ENCODE data around the gene CDH5.

CDH5 gene

DNA sequence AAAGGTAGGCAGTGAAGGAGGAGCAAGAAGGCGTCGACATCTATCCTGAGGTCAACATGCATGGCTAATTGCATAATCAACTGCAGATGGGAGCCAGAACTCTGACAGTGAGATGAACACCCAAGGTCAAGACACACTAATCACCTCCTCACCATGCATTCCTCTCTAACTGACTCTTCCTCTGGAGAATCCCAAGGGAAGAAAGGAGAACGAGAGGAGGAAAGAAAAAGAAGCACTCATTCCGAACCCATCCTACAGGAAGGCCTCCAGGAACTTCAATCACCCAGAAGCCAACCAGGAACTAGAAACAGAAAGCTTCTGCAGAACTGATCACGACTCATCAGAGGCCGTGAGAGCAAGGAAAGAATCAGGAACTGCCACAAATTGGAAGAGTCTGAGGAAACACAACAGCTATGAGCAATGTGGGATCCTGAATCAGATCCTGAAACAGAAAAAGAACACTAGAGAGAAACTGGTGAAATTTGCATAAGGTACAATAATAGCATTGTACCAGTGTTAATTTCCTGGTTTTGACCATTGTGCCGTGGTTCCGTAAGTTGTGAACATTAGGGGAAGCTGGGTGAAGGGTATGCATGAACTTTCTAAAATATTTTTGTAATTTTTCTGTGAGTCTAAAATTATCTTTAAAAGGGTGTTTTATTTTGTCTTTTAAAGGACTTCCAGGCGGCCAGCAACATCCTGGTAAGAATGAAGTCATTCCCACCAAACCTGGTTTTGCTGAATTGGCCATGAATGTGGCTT lies 50.6 kb downstream of the CDH5 start:
- DNase-seq (ENCODE audit: low read depth in 2 of 2): no peak

DNA sequence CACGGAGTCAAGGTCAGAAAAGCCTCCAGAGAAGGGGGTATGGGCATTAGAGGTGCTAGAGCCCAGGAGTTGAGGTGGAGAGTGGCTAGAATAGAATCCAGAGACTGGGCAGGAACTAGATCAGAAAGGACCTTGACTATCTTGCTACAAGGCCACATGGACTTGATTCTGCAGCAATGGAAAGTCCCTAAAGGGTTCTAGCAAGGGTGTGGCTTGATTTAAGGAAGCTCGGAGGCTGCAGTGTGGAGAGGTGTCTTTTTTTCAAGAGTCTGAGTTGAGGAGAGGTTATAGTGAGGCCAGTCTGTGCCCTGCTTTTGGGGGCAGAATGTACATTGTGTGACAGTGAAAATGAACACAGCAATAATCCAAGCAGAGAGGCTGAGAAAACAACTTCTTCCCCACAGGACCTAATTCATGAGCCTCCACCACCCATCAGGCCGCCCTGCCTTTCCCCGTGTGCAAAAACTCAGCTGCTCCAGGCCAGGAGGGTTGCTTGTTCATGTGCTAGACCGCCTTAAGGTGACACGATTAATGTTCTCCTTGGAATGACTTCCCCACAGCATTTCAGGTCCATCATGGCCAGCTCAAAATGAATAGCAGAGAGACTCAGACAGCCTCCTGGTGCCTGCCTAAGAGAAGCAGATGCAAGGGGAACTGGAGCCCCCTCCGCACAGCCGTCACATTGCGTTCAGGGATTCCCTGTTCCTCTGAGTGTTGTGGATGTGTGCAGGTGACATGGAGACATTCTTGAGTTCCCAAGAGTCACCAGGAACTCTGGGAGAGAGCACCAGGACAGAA lies 51.9 kb downstream of the CDH5 start:
- no peak for DNase-seq (ENCODE audit: low read depth in 2 of 2)

GRCh38 chr16:66419527-66419926 lies 53.0 kb downstream of the CDH5 start:
- DNase-seq (ENCODE audit: low read depth in 2 of 2): no peak

GRCh38 chr16:66420396-66420795 lies 53.9 kb downstream of the CDH5 start:
- no peak for DNase-seq (ENCODE audit: low read depth in 2 of 2)

DNA sequence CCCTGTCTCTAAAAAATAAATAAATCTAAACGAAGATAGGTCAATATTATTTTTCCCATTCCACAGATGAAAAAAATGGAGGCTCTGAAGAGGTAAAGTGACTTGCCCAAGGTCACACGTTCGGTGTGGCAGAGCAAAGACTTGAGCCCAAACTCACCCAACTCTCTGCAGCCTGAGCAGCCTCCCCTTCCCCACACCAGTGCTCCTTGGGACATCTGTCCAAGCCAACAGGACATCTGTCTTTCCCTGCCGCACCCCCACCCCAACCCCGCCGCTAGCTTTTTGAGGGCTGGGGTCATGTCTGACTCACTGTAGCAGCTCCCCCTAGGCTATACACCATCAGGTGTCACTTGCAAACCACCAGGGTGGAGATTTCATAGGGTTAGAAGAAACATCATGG lies 55.4 kb downstream of the CDH5 start:
- DNase-seq (ENCODE audit: low read depth in 2 of 2): no peak

- DNase-seq (ENCODE audit: low read depth in 2 of 2): no peak
Measured at GRCh38 chr16:66422366-66422765, 55.9 kb downstream of the CDH5 start.

GRCh38 chr16:66423177-66423576 lies 56.7 kb downstream of the CDH5 start:
- no peak for DNase-seq (ENCODE audit: low read depth in 2 of 2)

- no peak for DNase-seq (ENCODE audit: low read depth in 2 of 2)
Measured at GRCh38 chr16:66425651-66426050, 59.2 kb downstream of the CDH5 start.

GRCh38 chr16:66426112-66427035 lies 59.9 kb downstream of the CDH5 start:
- no peak for DNase-seq (ENCODE audit: low read depth in 2 of 2)

DNA sequence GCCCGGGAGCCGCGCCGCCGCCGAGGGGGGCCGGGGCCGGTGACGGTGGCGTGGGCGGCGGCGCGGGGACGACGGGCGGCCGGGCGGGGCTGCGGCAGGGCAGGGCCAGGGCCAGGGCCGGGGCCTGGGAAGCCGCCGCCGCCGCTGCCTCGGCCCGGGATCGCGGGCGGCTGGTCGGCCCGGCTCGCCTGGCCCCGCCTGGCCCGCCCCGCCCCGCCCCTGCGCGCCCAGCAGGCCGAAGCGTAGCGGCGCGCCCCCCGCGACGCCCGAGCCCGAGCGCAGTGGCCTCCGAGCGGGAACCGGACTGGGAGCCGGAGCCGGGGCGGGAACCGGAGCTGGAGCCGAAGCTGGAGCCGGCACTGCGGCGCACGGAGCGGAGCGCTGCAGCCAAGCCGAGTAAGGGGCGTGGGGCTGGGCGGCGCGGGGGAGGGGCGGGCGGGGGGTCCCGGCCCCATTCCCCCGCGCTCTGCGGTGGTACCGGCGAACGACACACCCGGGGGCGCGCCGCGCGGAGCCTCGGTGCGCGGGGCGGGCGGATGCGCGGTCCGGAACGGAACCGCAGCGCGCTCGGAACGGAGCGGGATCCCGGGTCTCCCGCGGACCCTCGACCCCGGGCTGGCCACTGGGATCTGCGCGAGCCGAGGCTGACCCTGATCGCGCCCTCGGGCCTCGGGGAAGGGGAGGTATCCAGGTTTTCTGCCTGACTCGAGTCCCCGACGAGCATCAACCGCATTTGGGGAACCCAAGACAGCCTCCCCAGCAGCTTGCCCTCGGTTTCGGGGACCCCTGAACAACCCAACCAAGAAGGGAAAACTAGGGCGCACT lies 60.8 kb downstream of the CDH5 start, which contains the start of gene BEAN1:
BEAN1 (plus strand) TSS at position 260 of the 825 bp plus-strand sequence. CDS start 10,382 bp downstream, outside the sequence.
- DNase-seq (ENCODE audit: low read depth in 2 of 2): no peak

DNA sequence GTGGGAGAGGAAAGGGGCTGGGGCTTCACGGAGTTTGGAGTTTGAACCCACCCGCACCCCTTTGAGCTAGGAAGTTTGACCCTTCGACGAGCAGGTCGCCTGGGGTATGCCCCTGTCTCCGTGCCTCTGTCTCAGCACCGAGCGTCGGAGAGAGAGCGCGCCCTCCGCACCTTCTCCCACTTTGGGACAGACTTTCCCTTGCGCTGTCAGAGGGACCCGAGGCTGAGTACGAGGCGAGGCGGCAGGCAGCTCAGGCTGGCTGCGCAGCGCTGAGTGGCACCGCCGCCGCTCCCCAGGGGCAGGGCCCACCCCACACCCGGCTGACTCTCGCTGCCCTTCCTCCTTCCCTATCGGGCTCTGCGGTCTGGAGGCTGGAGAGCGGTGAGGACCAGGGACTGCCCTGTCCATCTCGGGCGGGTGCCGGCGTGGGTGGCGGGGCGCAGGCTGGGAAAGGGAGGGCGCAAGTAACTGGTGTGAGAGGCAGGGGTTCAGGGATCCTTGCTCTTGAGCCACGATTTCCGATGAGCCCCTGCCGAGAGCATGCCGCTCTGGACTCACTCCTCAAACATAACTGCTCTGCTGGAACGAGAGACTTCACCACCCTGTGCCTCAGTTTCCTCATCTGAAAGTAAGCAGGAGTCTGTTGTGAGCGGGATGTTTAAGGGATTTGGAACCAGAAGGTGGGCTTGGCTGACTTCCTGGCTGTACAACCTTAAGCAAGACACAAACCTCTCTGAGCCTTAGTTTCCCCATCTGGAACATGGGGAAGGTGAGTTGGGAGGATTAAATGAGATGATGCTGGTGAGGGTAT lies 61.6 kb downstream of the CDH5 start:
- DNase-seq (ENCODE audit: low read depth in 2 of 2): no peak

GRCh38 chr16:66428682-66429251 lies 62.3 kb downstream of the CDH5 start:
- DNase-seq (ENCODE audit: low read depth in 2 of 2): no peak

DNA sequence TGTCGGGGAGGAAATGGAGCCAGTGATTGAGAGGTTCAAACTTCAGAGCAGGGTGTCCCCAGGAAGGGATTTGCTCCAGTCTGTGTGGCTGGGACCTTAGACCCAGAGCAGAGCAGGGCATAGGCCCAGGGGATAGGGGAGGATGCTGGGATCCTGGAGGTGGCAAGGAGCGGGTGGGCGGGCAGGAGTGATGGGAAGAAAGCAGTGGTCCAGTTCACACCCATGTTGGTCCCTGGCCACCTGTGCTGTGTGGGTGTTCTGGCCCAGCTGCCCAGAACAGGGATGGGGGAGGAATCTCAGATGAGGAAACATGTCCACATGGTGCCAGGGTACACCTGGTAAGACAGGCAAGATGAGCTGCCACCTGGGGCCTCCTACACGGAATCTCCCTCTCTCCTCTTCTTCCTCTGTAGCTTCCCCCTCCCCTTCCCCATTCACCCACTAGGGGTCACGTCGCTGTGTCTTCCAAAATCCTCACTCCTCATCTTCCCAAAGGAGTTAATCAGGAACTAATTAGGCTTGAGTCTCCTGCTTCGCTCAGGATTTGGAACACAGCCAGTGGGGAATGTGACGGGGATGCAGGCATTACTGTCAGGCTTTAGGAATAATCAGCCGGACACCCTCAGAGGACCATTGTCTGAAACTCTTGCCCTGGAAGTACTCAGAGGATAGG lies 62.9 kb downstream of the CDH5 start:
- DNase-seq (ENCODE audit: low read depth in 2 of 2): no peak

DNA sequence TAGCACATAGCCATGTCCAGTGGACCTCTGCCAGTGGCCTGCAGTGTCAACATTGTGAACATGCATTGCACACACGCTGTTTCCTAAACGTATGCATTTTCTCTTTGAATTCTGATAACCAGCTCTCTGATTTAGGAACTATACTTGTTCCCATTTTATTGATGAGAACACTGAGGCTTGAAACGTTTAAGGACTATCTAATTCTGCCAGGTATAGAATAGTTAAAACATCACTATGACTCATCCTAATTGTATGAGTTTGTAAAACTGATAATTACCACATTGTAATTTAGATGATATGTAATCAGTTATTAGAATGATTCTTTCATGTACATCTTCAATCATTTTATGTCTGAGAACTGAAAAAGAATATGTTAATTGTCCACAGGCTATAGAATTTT lies 63.7 kb downstream of the CDH5 start:
- DNase-seq (ENCODE audit: low read depth in 2 of 2): no peak

GRCh38 chr16:66431760-66432159 lies 65.3 kb downstream of the CDH5 start:
- DNase-seq (ENCODE audit: low read depth in 2 of 2): no peak

GRCh38 chr16:66432429-66432828 lies 65.9 kb downstream of the CDH5 start:
- DNase-seq (ENCODE audit: low read depth in 2 of 2): no peak

DNA sequence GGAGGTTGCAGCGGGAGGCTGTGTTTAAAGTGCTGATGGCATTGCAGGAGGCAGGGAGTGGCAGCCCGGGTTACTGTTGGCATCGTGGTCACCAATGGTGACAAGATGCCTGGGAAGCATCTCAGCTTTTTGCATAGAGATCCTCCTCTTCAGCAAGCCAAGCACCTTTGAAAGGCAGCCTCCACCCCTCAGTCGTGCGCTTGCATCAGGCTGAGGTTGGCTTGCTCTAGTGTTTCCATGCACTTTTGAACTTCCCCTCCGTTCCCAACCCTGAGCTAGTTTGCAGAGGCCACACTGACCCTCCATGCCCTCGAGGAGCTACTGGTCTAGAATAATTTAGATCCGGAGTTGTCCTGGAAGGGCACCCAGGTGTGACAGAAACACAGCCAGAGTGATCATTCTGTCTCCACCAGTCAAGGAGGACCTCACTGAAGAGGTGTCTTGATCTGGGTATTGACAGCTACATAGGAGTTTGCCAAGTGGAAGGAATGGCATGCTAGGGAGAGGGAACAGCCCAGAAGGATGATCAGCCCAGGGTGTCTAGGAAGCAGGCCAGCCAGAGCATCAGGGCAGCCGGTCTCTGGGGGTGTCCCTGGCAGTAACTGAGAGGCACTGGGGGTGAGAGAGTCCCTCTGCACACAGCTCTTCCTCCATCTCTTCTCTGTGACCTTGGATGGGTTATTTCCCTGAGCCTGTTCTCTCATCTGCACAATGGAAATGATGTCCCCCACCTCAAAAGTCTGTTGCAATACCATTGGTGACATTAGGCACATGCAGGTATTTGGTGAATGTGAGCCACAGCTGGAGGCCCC lies 68.3 kb downstream of the CDH5 start:
- DNase-seq (ENCODE audit: low read depth in 2 of 2): no peak

DNA sequence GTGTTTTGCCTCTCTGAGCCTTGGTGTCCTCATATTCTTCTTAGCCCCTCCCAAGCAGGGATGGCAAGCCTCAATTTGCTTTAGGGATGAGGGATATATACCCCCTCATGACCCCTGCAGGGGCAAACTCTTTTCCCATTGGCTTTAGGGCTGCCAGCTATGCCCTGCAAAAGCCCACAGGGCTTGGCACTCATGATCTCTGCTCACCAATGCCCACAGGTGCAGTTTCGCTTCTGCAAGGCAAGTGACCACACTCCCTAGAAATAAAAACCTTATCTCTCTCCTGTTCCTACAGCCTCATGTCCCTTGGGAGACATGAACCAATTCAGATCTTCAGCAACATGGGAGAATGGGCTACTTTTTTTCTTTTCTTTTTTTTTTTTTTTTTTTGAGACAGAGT lies 69.4 kb downstream of the CDH5 start:
- DNase-seq (ENCODE audit: low read depth in 2 of 2): no peak

Measured in stimulated activated CD4-positive, alpha-beta T cell treated with anti-CD3 and anti-CD28 coated beads, Interleukin-15, amount 100 ng/mL, for 48 hours (primary cell).